ENCODE results near the gene SPEG. TPM values are rescaled to one million over a fixed set of nuclear protein-coding genes. Genes with fewer than 3 reads are reported as not detected.

Gene SPEG
- total and polyA plus RNA-seq, 4 donors = 3.7 to 15.6 (median 9.6) TPM

DNA sequence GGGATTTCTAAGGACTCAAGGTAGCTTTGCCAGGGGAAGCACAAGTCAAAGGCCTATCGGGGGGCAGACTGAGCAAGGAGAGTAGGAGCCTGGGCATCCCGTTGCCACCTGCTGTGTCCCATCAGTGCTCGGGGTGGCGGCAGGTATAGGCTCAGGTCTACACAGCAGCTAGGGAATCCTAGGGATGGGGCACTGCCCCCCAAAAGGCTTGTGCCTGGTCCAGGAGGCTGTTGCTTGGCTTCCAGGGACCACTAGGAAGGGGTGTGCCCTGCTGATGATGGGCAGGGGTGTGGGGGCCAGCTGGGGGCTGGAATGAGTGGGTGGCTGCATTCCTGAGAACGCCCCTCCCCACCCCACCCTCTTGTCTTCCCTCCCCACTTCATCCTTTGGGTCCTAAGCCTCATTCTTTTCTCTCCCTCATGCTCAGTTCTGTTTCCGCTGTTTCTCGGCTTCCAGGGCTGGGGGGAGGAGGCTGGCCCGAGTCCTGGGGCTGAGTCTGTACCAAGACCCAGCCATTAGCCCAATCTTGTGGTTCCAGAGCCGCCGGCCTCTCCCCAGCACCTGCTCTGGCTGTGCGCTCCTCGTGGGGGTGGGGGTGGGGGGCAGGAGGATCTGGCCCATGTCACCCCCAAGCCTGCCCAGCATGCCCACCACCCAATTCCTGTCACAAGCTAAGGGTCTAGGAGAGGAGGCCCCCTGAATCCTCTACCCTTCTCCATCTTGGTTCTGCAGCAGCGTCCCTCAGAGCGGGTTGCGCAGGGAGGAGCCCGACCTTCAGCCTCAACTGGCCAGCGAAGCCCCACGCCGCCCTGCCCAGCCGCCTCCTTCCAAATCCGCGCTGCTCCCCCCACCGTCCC, 12.8 kb downstream of the SPEG start:
- no peak overlapping the region for H3K27ac ChIP-seq (ENCODE audit: low read depth in 1 of 2, low read length in 1 of 2)
- TF ChIP-seq, protein P1, sequence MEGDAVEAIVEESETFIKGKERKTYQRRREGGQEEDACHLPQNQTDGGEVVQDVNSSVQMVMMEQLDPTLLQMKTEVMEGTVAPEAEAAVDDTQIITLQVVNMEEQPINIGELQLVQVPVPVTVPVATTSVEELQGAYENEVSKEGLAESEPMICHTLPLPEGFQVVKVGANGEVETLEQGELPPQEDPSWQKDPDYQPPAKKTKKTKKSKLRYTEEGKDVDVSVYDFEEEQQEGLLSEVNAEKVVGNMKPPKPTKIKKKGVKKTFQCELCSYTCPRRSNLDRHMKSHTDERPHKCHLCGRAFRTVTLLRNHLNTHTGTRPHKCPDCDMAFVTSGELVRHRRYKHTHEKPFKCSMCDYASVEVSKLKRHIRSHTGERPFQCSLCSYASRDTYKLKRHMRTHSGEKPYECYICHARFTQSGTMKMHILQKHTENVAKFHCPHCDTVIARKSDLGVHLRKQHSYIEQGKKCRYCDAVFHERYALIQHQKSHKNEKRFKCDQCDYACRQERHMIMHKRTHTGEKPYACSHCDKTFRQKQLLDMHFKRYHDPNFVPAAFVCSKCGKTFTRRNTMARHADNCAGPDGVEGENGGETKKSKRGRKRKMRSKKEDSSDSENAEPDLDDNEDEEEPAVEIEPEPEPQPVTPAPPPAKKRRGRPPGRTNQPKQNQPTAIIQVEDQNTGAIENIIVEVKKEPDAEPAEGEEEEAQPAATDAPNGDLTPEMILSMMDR (IDR thresholded peaks at IDR 0.05; ENCODE audit: control extremely low read depth, extremely low read depth) = no peak

DNA sequence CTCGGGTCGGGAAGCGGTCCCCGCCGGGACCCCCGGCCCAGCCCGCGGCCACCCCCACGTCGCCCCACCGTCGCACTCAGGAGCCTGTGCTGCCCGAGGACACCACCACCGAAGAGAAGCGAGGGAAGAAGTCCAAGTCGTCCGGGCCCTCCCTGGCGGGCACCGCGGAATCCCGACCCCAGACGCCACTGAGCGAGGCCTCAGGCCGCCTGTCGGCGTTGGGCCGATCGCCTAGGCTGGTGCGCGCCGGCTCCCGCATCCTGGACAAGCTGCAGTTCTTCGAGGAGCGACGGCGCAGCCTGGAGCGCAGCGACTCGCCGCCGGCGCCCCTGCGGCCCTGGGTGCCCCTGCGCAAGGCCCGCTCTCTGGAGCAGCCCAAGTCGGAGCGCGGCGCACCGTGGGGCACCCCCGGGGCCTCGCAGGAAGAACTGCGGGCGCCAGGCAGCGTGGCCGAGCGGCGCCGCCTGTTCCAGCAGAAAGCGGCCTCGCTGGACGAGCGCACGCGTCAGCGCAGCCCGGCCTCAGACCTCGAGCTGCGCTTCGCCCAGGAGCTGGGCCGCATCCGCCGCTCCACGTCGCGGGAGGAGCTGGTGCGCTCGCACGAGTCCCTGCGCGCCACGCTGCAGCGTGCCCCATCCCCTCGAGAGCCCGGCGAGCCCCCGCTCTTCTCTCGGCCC, 13.6 kb downstream of the SPEG start:
- Histone ChIP-seq H3K9me3 (ENCODE audit: control insufficient read depth in 4 of 4, insufficient read depth in 3 of 4, low read length in 3 of 4) (no peaks in the 10 kb centered on the region), H3K4me1 (ENCODE audit: control insufficient read depth in 5 of 5, insufficient read depth in 5 of 5, low read length in 5 of 5) (peaks cover 0 to 26% (median 5%) of the 10 kb centered on the region in 5 donors), H3K9ac (ENCODE audit: insufficient read depth in 1 of 2, low read length in 2 of 2) (no peak overlapping the region), H3K36me3 (ENCODE audit: control insufficient read depth in 4 of 4, insufficient read depth in 4 of 4, low read length in 4 of 4) (peaks cover 0 to 7% (median 0%) of the 10 kb centered on the region in 4 donors), H3K27me3 (ENCODE audit: control insufficient read depth in 3 of 3, insufficient read depth in 3 of 3, low read length in 2 of 3) (peaks cover 0 to 20% (median 19%) of the 10 kb centered on the region in 3 donors), H3K4me3 (no peak overlapping the region), H3K27ac (ENCODE audit: low read depth in 1 of 2, low read length in 1 of 2) (no peak overlapping the region)
- ATAC-seq (ENCODE audit: insufficient read depth, low FRiP score) = no peak
- no peak for DNase-seq
- TF ChIP-seq, protein P1 (IDR thresholded peaks at IDR 0.05; ENCODE audit: control extremely low read depth, extremely low read depth) = no peak
- WGBS, 2 donors = 13 to 21% methylated on average over 72 to 88 of the region's 88 CpGs

More for the DNA sequence above, 12.8 kb downstream of the SPEG start:
- Histone ChIP-seq H3K27me3 (ENCODE audit: control insufficient read depth in 3 of 3, insufficient read depth in 3 of 3, low read length in 2 of 3) (peaks cover 0 to 26% (median 16%) of the 10 kb centered on the region in 3 donors), H3K9me3 (ENCODE audit: control insufficient read depth in 4 of 4, insufficient read depth in 3 of 4, low read length in 3 of 4) (no peaks in the 10 kb centered on the region), H3K4me3 (no peak overlapping the region), H3K36me3 (ENCODE audit: control insufficient read depth in 4 of 4, insufficient read depth in 4 of 4, low read length in 4 of 4) (peaks cover 0 to 11% (median 0%) of the 10 kb centered on the region in 4 donors), H3K4me1 (ENCODE audit: control insufficient read depth in 5 of 5, insufficient read depth in 5 of 5, low read length in 5 of 5) (peaks cover 0 to 26% (median 4%) of the 10 kb centered on the region in 5 donors), H3K9ac (ENCODE audit: insufficient read depth in 1 of 2, low read length in 2 of 2) (no peak overlapping the region)
- WGBS, 2 donors = 64 to 80% methylated on average over 23 of the region's 23 CpGs
- ATAC-seq (ENCODE audit: insufficient read depth, low FRiP score) (no peak), DNase-seq (no peak)

DNA sequence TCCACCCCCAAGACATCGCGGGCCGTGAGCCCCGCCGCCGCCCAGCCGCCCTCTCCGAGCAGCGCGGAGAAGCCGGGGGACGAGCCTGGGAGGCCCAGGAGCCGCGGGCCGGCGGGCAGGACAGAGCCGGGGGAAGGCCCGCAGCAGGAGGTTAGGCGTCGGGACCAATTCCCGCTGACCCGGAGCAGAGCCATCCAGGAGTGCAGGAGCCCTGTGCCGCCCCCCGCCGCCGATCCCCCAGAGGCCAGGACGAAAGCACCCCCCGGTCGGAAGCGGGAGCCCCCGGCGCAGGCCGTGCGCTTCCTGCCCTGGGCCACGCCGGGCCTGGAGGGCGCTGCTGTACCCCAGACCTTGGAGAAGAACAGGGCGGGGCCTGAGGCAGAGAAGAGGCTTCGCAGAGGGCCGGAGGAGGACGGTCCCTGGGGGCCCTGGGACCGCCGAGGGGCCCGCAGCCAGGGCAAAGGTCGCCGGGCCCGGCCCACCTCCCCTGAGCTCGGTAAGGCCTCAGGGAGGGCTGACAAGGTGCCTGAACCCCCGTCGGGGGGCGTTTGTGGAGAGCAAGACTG, 14.2 kb downstream of the SPEG start:
- Histone ChIP-seq H3K36me3 (ENCODE audit: control insufficient read depth in 4 of 4, insufficient read depth in 4 of 4, low read length in 4 of 4) (peaks cover 0 to 7% (median 0%) of the 10 kb centered on the region in 4 donors), H3K9ac (ENCODE audit: insufficient read depth in 1 of 2, low read length in 2 of 2) (no peak overlapping the region), H3K4me3 (no peak overlapping the region), H3K4me1 (ENCODE audit: control insufficient read depth in 5 of 5, insufficient read depth in 5 of 5, low read length in 5 of 5) (peaks cover 0 to 28% (median 5%) of the 10 kb centered on the region in 5 donors), H3K27ac (ENCODE audit: low read depth in 1 of 2, low read length in 1 of 2) (no peak overlapping the region), H3K9me3 (ENCODE audit: control insufficient read depth in 4 of 4, insufficient read depth in 3 of 4, low read length in 3 of 4) (no peaks in the 10 kb centered on the region), H3K27me3 (ENCODE audit: control insufficient read depth in 3 of 3, insufficient read depth in 3 of 3, low read length in 2 of 3) (peaks cover 0 to 20% (median 19%) of the 10 kb centered on the region in 3 donors)
- TF ChIP-seq, protein P1 (IDR thresholded peaks at IDR 0.05; ENCODE audit: control extremely low read depth, extremely low read depth) = no peak
- 20% methylated on average over 39 to 51 of the region's 51 CpGs for WGBS, 2 donors
- DNase-seq (no peak), ATAC-seq (ENCODE audit: insufficient read depth, low FRiP score) (no peak)
